IPS-11a (cell line): Measurements from ENCODE around the gene ARL15.
"Not testable (repeated sequence)": the region's sequence is repeated elsewhere in the genome, so short reads cannot be mapped to it uniquely, and the experiment has no call there.

Source experiments
- H3K4me3 ChIP-seq: one replicate; pipeline ENCODE4 v1.5.1; 2013; ENCODE audit warnings: low read depth, low read length, control low read depth

The ARL15 gene

GRCh38 chr5:54049144-54049543 lies 261.2 kb downstream of the ARL15 start:
- no peak overlapping the region for H3K4me3 ChIP-seq

GRCh38 chr5:54045077-54045792 lies 265.1 kb downstream of the ARL15 start:
- no peak overlapping the region for H3K4me3 ChIP-seq

- H3K4me3 ChIP-seq, result not testable (repeated sequence)
Measured at GRCh38 chr5:54044276-54044675, 266.1 kb downstream of the ARL15 start.

GRCh38 chr5:54040804-54041203 lies 269.6 kb downstream of the ARL15 start:
- H3K4me3 ChIP-seq, result no peak overlapping the region

GRCh38 chr5:54040018-54040417 lies 270.4 kb downstream of the ARL15 start:
- no peak overlapping the region for H3K4me3 ChIP-seq

- no peak overlapping the region for H3K4me3 ChIP-seq
Measured at GRCh38 chr5:54037205-54037604, 273.2 kb downstream of the ARL15 start.

GRCh38 chr5:54030981-54031380 lies 279.4 kb downstream of the ARL15 start:
- no peak overlapping the region for H3K4me3 ChIP-seq

- no peak overlapping the region for H3K4me3 ChIP-seq
Measured at GRCh38 chr5:54024466-54024865, 285.9 kb downstream of the ARL15 start.

GRCh38 chr5:54022223-54022622 lies 288.1 kb downstream of the ARL15 start:
- no peak overlapping the region for H3K4me3 ChIP-seq

GRCh38 chr5:54021431-54022164 lies 288.8 kb downstream of the ARL15 start:
- no peak overlapping the region for H3K4me3 ChIP-seq

GRCh38 chr5:54018438-54018837 lies 291.9 kb downstream of the ARL15 start:
- no peak overlapping the region for H3K4me3 ChIP-seq

- H3K4me3 ChIP-seq, result no peak overlapping the region
Measured at GRCh38 chr5:54017580-54017979, 292.8 kb downstream of the ARL15 start.

GRCh38 chr5:54013556-54014194 lies 296.7 kb downstream of the ARL15 start:
- H3K4me3 ChIP-seq, result no peak overlapping the region

- no peak overlapping the region for H3K4me3 ChIP-seq
Measured at GRCh38 chr5:54009828-54010227, 300.5 kb downstream of the ARL15 start.

- H3K4me3 ChIP-seq, result no peak overlapping the region
Measured at GRCh38 chr5:54009357-54009756, 301.0 kb downstream of the ARL15 start.

GRCh38 chr5:54007827-54008777 lies 302.3 kb downstream of the ARL15 start:
- no peak overlapping the region for H3K4me3 ChIP-seq

- H3K4me3 ChIP-seq, result no peak overlapping the region
Measured at GRCh38 chr5:54004697-54005096, 305.7 kb downstream of the ARL15 start.

- no peak overlapping the region for H3K4me3 ChIP-seq
Measured at GRCh38 chr5:54002779-54003178, 307.6 kb downstream of the ARL15 start.

- H3K4me3 ChIP-seq, result no peak overlapping the region
Measured at GRCh38 chr5:54001976-54002775, 308.2 kb downstream of the ARL15 start.

GRCh38 chr5:54000011-54000410 lies 310.4 kb downstream of the ARL15 start:
- H3K4me3 ChIP-seq, result no peak overlapping the region
